IPS-15b (cell line): Measurements from ENCODE around the gene PARVA.

Experiments
- H3K27me3 ChIP-seq: one replicate; pipeline ENCODE4 v1.6.1; 2013; ENCODE audit warnings: low read length; ENCODE audit not compliant: control insufficient read depth, insufficient read depth
- H3K36me3 ChIP-seq: one replicate; pipeline ENCODE4 v1.6.1; 2013; ENCODE audit warnings: low read length; ENCODE audit not compliant: control insufficient read depth, insufficient read depth
- H3K4me1 ChIP-seq: one replicate; pipeline ENCODE4 v1.6.1; 2013; ENCODE audit warnings: mild to moderate bottlenecking, low read length; ENCODE audit not compliant: control insufficient read depth, insufficient read depth
- H3K4me3 ChIP-seq: one replicate; pipeline ENCODE4 v1.5.1; 2013; ENCODE audit warnings: low read depth, low read length
- H3K9ac ChIP-seq: one replicate; pipeline ENCODE4 v1.6.1; 2013; ENCODE audit warnings: low read depth, mild to moderate bottlenecking, low read length
- H3K9me3 ChIP-seq: one replicate; pipeline ENCODE4 v1.6.1; 2013; ENCODE audit warnings: mild to moderate bottlenecking, low read length; ENCODE audit not compliant: control insufficient read depth, insufficient read depth

PARVA gene

GRCh38 chr11:12472401-12473005 is 95.1 kb downstream of the PARVA start:
- Histone ChIP-seq H3K9ac (no peak overlapping the region), H3K9me3 (no peaks in the 10 kb centered on the region), H3K36me3 (no peaks in the 10 kb centered on the region), H3K4me3 (no peak overlapping the region), H3K27me3 (no peaks in the 10 kb centered on the region), H3K4me1 (peaks cover 6% of the 10 kb centered on the region)

GRCh38 chr11:12473381-12473780 is 96.0 kb downstream of the PARVA start:
- no peaks in the 10 kb centered on the region for H3K27me3 ChIP-seq
- no peaks in the 10 kb centered on the region for H3K36me3 ChIP-seq
- no peaks in the 10 kb centered on the region for H3K9me3 ChIP-seq
- no peak overlapping the region for H3K9ac ChIP-seq
- H3K4me1 ChIP-seq = peaks cover 6% of the 10 kb centered on the region
- H3K4me3 ChIP-seq = no peak overlapping the region

DNA sequence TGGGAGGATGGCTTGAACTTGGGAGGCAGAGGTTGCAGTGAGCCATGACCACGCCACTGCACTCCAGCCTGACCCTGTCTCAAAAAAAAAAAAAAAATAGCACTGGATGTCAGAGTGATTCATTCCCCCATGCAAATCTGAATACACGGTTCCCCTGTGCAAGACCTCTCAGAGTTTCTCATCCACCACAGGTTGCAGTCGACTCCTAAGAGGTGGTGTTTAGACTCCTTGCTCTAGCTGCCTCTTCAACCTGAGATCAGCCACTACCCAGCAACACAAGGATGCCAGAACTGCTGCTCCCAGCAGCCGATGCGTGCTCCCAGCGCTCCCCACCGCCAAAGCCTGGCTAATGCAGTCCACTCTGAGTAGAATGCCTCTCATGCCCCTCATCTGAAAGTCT is 97.5 kb downstream of the PARVA start:
- Histone ChIP-seq H3K4me3 (no peak overlapping the region), H3K9ac (no peak overlapping the region), H3K9me3 (no peaks in the 10 kb centered on the region), H3K36me3 (no peaks in the 10 kb centered on the region), H3K27me3 (no peaks in the 10 kb centered on the region), H3K4me1 (peaks cover 6% of the 10 kb centered on the region)

GRCh38 chr11:12478743-12479142 is 101.4 kb downstream of the PARVA start:
- H3K4me3 ChIP-seq = no peak overlapping the region
- H3K27me3 ChIP-seq = no peaks in the 10 kb centered on the region
- no peaks in the 10 kb centered on the region for H3K9me3 ChIP-seq
- no peak overlapping the region for H3K9ac ChIP-seq
- no peaks in the 10 kb centered on the region for H3K36me3 ChIP-seq
- H3K4me1 ChIP-seq = no peaks in the 10 kb centered on the region

GRCh38 chr11:12480401-12480800 is 103.0 kb downstream of the PARVA start:
- no peaks in the 10 kb centered on the region for H3K27me3 ChIP-seq
- H3K9me3 ChIP-seq = no peaks in the 10 kb centered on the region
- no peaks in the 10 kb centered on the region for H3K4me1 ChIP-seq
- H3K9ac ChIP-seq = no peak overlapping the region
- no peak overlapping the region for H3K4me3 ChIP-seq
- no peaks in the 10 kb centered on the region for H3K36me3 ChIP-seq

- H3K9me3 ChIP-seq = no peaks in the 10 kb centered on the region
- H3K4me1 ChIP-seq = no peaks in the 10 kb centered on the region
- H3K27me3 ChIP-seq = no peaks in the 10 kb centered on the region
- H3K9ac ChIP-seq = no peak overlapping the region
- H3K4me3 ChIP-seq = no peak overlapping the region
- no peaks in the 10 kb centered on the region for H3K36me3 ChIP-seq
These were observed 105.5 kb downstream of the PARVA start for GRCh38 chr11:12482839-12483238.

DNA sequence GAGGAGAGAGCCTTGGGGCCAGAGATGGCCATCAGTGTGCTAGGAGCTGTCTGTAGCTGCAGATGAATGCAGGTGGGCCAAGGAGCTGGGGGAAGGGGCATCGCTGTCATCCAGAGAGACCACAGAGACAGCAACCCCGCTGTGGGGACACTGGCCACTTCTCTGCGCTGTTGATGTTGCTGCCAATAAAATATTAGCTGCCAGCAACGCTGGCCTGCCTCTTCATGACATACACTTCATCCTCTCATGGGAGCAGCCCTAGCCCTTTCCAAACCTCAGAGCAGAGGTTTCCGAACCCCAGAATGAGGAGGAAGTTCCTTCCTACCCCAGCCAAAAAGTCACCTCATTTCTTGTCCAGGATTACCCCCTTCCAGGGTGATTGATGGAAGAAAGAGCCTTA is 106.2 kb downstream of the PARVA start:
- no peaks in the 10 kb centered on the region for H3K36me3 ChIP-seq
- H3K9ac ChIP-seq = no peak overlapping the region
- H3K27me3 ChIP-seq = no peaks in the 10 kb centered on the region
- H3K4me3 ChIP-seq = no peak overlapping the region
- H3K4me1 ChIP-seq = no peaks in the 10 kb centered on the region
- no peaks in the 10 kb centered on the region for H3K9me3 ChIP-seq

GRCh38 chr11:12485328-12485727 is 108.0 kb downstream of the PARVA start:
- no peak overlapping the region for H3K4me3 ChIP-seq

GRCh38 chr11:12489246-12489772 is 111.9 kb downstream of the PARVA start:
- Histone ChIP-seq H3K9ac (no peak overlapping the region), H3K4me1 (no peaks in the 10 kb centered on the region), H3K36me3 (no peaks in the 10 kb centered on the region), H3K9me3 (no peaks in the 10 kb centered on the region), H3K4me3 (no peak overlapping the region), H3K27me3 (no peaks in the 10 kb centered on the region)

More at GRCh38 chr11:12485328-12485727, 108.0 kb downstream of the PARVA start:
- Histone ChIP-seq H3K9me3 (no peaks in the 10 kb centered on the region), H3K4me1 (no peaks in the 10 kb centered on the region), H3K27me3 (no peaks in the 10 kb centered on the region), H3K9ac (no peak overlapping the region), H3K36me3 (no peaks in the 10 kb centered on the region)

DNA sequence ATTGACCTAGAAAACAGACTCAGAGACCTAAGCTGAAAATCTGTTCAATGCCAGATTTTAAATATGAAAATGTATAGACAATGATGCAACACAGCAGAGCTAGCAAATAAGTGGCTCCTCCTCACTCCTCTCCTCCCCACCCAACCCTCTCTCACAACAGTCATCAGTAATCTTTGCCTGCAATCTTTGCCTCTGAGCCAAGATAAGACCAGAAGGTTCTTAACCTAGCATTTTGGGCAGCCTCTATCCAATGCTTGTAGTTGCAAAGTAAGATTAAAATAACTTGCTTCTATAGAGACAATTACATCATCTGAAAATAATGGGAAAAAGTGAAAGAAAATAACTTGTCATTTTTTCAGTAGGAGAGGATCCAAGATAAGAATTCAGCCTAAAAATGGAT is 117.3 kb downstream of the PARVA start:
- peaks cover 8% of the 10 kb centered on the region for H3K27me3 ChIP-seq
- H3K36me3 ChIP-seq = no peaks in the 10 kb centered on the region
- no peaks in the 10 kb centered on the region for H3K9me3 ChIP-seq
- peaks cover 3% of the 10 kb centered on the region for H3K4me1 ChIP-seq
- no peak overlapping the region for H3K4me3 ChIP-seq
- no peak overlapping the region for H3K9ac ChIP-seq

GRCh38 chr11:12496181-12497025 is 119.0 kb downstream of the PARVA start:
- peaks cover 3% of the 10 kb centered on the region for H3K4me1 ChIP-seq
- H3K27me3 ChIP-seq = peaks cover 8% of the 10 kb centered on the region
- no peaks in the 10 kb centered on the region for H3K36me3 ChIP-seq
- no peak overlapping the region for H3K4me3 ChIP-seq
- H3K9me3 ChIP-seq = no peaks in the 10 kb centered on the region
- H3K9ac ChIP-seq = no peak overlapping the region

DNA sequence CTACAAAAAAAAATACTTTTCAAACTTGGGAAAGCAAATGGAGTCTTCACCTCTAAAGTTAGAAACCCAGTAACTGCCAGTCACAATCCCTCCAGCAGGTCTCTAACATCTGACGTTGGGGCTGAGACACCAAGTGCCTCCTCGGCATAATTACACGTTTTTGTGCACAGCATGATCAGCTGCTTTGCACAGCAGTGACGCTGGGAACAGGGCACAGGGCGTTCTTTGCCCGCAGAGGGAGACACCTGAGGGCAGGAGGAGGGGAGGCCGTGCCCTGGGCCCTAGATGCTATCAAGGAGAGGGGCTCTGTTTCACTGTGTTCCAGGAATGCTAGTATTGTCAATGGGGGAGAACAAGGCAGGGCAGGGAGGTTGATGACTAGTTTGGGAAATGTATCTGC is 120.1 kb downstream of the PARVA start:
- H3K9me3 ChIP-seq = no peaks in the 10 kb centered on the region
- no peak overlapping the region for H3K9ac ChIP-seq
- peaks cover 3% of the 10 kb centered on the region for H3K4me1 ChIP-seq
- H3K36me3 ChIP-seq = no peaks in the 10 kb centered on the region
- H3K4me3 ChIP-seq = no peak overlapping the region
- peaks cover 8% of the 10 kb centered on the region for H3K27me3 ChIP-seq
